ENCODE data around the gene PUSL1. TPM values are rescaled to one million over a fixed set of nuclear protein-coding genes. Genes with fewer than 3 reads are reported as not detected.

PUSL1 gene
- total RNA-seq, 1 experiment from 2014 or later, result 18.9 TPM

DNA sequence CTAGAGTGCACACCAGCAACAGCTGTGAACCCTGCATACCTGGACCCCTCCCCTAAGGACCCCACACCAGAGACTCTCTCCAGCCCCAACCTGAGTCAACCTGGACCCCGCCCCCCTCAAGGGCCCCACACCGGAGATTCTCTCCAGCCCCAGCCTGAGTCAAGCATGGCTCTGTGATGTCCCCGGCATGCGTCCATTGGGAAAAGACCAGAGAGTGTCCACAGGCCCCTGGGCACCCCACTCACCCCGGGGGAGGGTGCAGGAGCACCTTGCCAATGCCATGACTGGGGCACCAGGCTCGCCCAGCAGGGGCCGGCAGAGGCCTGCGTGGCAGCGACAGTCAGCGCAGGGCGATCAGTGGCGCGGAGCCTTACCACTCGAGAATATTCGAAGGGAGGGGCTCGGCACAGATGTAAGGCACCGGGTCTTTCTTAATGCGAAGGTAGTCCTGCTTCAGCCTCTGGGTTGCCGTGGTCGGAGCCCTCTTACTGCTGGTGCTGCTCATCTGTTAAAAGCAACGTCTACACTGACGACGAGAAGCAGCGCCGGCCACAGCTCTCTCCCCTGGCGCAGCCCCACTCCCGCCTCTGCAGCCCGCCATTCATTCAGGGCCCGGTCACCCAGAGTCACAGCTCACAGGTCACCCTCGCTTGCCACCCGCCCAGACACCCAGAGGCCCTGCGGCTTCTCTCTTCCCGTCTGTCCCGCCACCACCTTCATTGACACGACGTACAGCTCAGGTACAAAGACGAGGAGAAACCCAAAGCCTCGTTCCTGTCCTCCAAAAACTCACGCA lies 40.7 kb upstream of the PUSL1 start:
- Histone ChIP-seq H3K9me3 (ENCODE audit: insufficient read depth, low read depth) (no peaks in the 10 kb centered on the region), H3K4me3 (no peak overlapping the region), H3K36me3 (ENCODE audit: low read depth) (peaks cover 7% of the 10 kb centered on the region), H2AFZ (no peak overlapping the region), H3K27me3 (ENCODE audit: insufficient read depth, low read depth) (no peaks in the 10 kb centered on the region), H4K20me1 (ENCODE audit: insufficient read depth) (peaks cover 67% of the 10 kb centered on the region), H3F3A (ENCODE audit: insufficient read depth, low read depth) (peaks cover 32% of the 10 kb centered on the region), H3K27ac (no peak overlapping the region), H3K4me1 (replicated peaks; ENCODE audit: insufficient read depth) (peaks cover 17% of the 10 kb centered on the region), H3K4me2 (no peak overlapping the region), H3K79me2 (ENCODE audit: low read depth) (peaks cover 67% of the 10 kb centered on the region), H3K9me2 (ENCODE audit: insufficient read depth) (no peaks in the 10 kb centered on the region)
- intact Hi-C loops (cut with micrococcal nuclease; ENCODE audit: unreplicated experiment), result no loop called here
- TF ChIP-seq, protein P1, sequence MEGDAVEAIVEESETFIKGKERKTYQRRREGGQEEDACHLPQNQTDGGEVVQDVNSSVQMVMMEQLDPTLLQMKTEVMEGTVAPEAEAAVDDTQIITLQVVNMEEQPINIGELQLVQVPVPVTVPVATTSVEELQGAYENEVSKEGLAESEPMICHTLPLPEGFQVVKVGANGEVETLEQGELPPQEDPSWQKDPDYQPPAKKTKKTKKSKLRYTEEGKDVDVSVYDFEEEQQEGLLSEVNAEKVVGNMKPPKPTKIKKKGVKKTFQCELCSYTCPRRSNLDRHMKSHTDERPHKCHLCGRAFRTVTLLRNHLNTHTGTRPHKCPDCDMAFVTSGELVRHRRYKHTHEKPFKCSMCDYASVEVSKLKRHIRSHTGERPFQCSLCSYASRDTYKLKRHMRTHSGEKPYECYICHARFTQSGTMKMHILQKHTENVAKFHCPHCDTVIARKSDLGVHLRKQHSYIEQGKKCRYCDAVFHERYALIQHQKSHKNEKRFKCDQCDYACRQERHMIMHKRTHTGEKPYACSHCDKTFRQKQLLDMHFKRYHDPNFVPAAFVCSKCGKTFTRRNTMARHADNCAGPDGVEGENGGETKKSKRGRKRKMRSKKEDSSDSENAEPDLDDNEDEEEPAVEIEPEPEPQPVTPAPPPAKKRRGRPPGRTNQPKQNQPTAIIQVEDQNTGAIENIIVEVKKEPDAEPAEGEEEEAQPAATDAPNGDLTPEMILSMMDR (conservative IDR thresholded peaks at IDR 0.05), result no peak
- TF ChIP-seq EZH2 (IDR thresholded peaks at IDR 0.05; ENCODE audit: low read depth), result no peak
- no TSS peak for BruUV-seq (replicated peaks)
- ChIA-PET CTCF (no interaction called here), POLR2A (ENCODE audit: unreplicated experiment) (no interaction called here)
- no peak for DNase-seq

DNA sequence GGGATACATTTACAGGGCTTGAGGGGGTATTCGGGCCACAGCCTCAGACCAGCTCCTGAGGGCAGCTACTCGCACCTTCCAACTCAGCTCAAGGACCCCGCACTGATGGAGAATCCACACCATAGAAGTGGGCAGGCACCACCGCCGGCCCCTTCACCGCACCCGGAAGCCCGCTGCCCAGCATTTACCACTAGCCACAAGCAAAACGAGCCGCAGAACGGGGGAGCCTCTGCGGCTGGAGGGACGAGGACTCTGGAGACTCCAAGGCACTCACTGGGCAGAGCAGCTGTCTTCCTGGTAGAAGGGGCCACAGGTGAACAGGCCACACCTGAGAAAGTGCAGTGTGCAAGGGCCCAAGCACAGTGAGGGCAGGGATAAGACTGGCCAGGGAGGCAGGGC lies 40.1 kb upstream of the PUSL1 start:
- H3F3A ChIP-seq (ENCODE audit: insufficient read depth, low read depth), result peaks cover 32% of the 10 kb centered on the region
- H3K9me2 ChIP-seq (ENCODE audit: insufficient read depth), result no peaks in the 10 kb centered on the region
- no peak overlapping the region for H3K4me2 ChIP-seq
- ChIA-PET CTCF (no interaction called here), POLR2A (ENCODE audit: unreplicated experiment) (no interaction called here)
- H4K20me1 ChIP-seq (ENCODE audit: insufficient read depth), result peaks cover 65% of the 10 kb centered on the region
- H3K4me1 ChIP-seq (replicated peaks; ENCODE audit: insufficient read depth), result peaks cover 17% of the 10 kb centered on the region
- H3K36me3 ChIP-seq (ENCODE audit: low read depth), result peaks cover 7% of the 10 kb centered on the region
- peaks cover 73% of the 10 kb centered on the region for H3K79me2 ChIP-seq (ENCODE audit: low read depth)
- no TSS peak for BruUV-seq (replicated peaks)
- H3K9me3 ChIP-seq (ENCODE audit: insufficient read depth, low read depth), result no peaks in the 10 kb centered on the region
- H3K27ac ChIP-seq, result no peak overlapping the region
- H3K27me3 ChIP-seq (ENCODE audit: insufficient read depth, low read depth), result no peaks in the 10 kb centered on the region
- no peak for TF ChIP-seq EZH2 (IDR thresholded peaks at IDR 0.05; ENCODE audit: low read depth)
- TF ChIP-seq, protein P1 (conservative IDR thresholded peaks at IDR 0.05), result no peak
- no peak overlapping the region for H2AFZ ChIP-seq
- no peak overlapping the region for H3K4me3 ChIP-seq
- DNase-seq, result no peak
- intact Hi-C loops (cut with micrococcal nuclease; ENCODE audit: unreplicated experiment), result no loop called here

DNA sequence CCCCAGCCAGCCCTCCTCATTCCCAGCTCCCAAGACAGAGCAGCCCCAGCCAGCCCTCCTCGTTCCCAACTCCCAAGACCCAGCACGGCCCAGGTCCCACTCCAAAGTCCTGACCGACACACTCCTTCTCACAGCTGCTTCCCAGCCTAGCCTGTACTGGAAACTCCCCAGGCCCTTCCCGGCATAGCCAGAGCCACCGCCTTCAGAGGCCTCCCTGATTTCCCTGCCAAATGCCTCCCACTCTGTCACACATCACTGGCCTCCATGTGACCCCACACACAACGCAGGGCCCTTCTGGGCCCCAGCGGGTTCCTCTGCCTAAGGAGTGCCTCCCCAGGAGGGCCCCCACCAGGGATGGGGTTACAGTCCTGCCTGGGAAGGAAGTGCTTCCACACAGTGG lies 37.6 kb upstream of the PUSL1 start:
- H3K79me2 ChIP-seq (ENCODE audit: low read depth), result peaks cover 67% of the 10 kb centered on the region

More for the DNA sequence above, 37.6 kb upstream of the PUSL1 start:
- Histone ChIP-seq H3K4me2 (peak overlapping the region; percentile 93; the same call in 1 of the 2 replicates), H3K9me2 (ENCODE audit: insufficient read depth) (no peaks in the 10 kb centered on the region), H3K4me3 (no peak overlapping the region), H3K36me3 (ENCODE audit: low read depth) (peaks cover 4% of the 10 kb centered on the region), H4K20me1 (ENCODE audit: insufficient read depth) (peaks cover 52% of the 10 kb centered on the region), H3F3A (ENCODE audit: insufficient read depth, low read depth) (peaks cover 24% of the 10 kb centered on the region), H3K9me3 (ENCODE audit: insufficient read depth, low read depth) (no peaks in the 10 kb centered on the region), H3K27ac (no peak overlapping the region), H3K27me3 (ENCODE audit: insufficient read depth, low read depth) (no peaks in the 10 kb centered on the region), H3K4me1 (replicated peaks; ENCODE audit: insufficient read depth) (peaks cover 17% of the 10 kb centered on the region), H2AFZ (no peak overlapping the region)
- TF ChIP-seq EZH2 (IDR thresholded peaks at IDR 0.05; ENCODE audit: low read depth), result no peak
- TF ChIP-seq, protein P1 (conservative IDR thresholded peaks at IDR 0.05), result no peak
- no TSS peak for BruUV-seq (replicated peaks)
- intact Hi-C loops (cut with micrococcal nuclease; ENCODE audit: unreplicated experiment), result loop anchor here (5.0 kb wide), 1 partner anchor 76 kb away; the partner anchor contains the start of gene DVL1
- DNase-seq, result no peak
- CTCF ChIA-PET, result no interaction called here
- POLR2A ChIA-PET (ENCODE audit: unreplicated experiment), result no interaction called here
